Islet precursor cell (in vitro differentiated cells): ENCODE data around the gene EIF5B.
"Not testable (repeated sequence)": the region's sequence is repeated elsewhere in the genome, so short reads cannot be mapped to it uniquely, and the experiment has no call there.

Experiments used
- DNase-seq: peaks from one replicate; pipeline ENCODE4 v3.0.0-alpha.2; 2018

Gene EIF5B

GRCh38 chr2:99337113-99338028 is at the start of gene EIF5B:
EIF5B (plus strand) TSS chr2:99337389; CDS start chr2:99337555, 166 bp downstream.
- peak; percentile 98 for DNase-seq

- no peak for DNase-seq
These were observed 39.2 kb upstream of the EIF5B start for GRCh38 chr2:99297994-99298393.

- DNase-seq: no peak
These were observed 37.6 kb upstream of the EIF5B start for GRCh38 chr2:99299580-99299979.

- not testable (repeated sequence) for DNase-seq
These were observed 36.1 kb upstream of the EIF5B start, which contains the start of gene LYG1 for GRCh38 chr2:99301097-99301496. LYG1 (minus strand) TSS chr2:99301197; CDS start chr2:99295670, 5,527 bp downstream.

GRCh38 chr2:99317161-99317872 is 19.9 kb upstream of the EIF5B start:
- DNase-seq: peak; percentile 57

GRCh38 chr2:99317873-99318200 is 19.4 kb upstream of the EIF5B start:
- DNase-seq: not testable (repeated sequence)

GRCh38 chr2:99325384-99325783 is 11.8 kb upstream of the EIF5B start:
- DNase-seq: no peak

GRCh38 chr2:99335911-99336803 is 1.0 kb upstream of the EIF5B start, which contains the start of gene TXNDC9:
TXNDC9 (minus strand) TSS chr2:99336333; CDS start chr2:99333210, 3,123 bp downstream.
- DNase-seq: peak; percentile 100

GRCh38 chr2:99336804-99337112 is 431 bp upstream of the EIF5B start:
- no peak for DNase-seq

GRCh38 chr2:99338029-99338585 is 918 bp downstream of the EIF5B start:
- DNase-seq: no peak

GRCh38 chr2:99340669-99341236 is 3.6 kb downstream of the EIF5B start:
- peak; percentile 51 for DNase-seq

GRCh38 chr2:99342536-99342935 is 5.3 kb downstream of the EIF5B start:
- no peak for DNase-seq

- peak; percentile 49 for DNase-seq
These were observed 8.3 kb downstream of the EIF5B start for GRCh38 chr2:99345446-99345845.

GRCh38 chr2:99346218-99346617 is 9.0 kb downstream of the EIF5B start:
- DNase-seq: no peak

- no peak for DNase-seq
These were observed 11.0 kb downstream of the EIF5B start for GRCh38 chr2:99348173-99348572.

- no peak for DNase-seq
These were observed 13.0 kb downstream of the EIF5B start for GRCh38 chr2:99350194-99350593.

GRCh38 chr2:99354070-99354469 is 16.9 kb downstream of the EIF5B start:
- no peak for DNase-seq

- not testable (repeated sequence) for DNase-seq
These were observed 17.6 kb downstream of the EIF5B start for GRCh38 chr2:99354825-99355224.

GRCh38 chr2:99356853-99357252 is 19.7 kb downstream of the EIF5B start:
- DNase-seq: no peak

GRCh38 chr2:99365661-99366060 is 28.5 kb downstream of the EIF5B start:
- no peak for DNase-seq

- not testable (repeated sequence) for DNase-seq
These were observed 31.7 kb downstream of the EIF5B start for GRCh38 chr2:99368854-99369253.

- no peak for DNase-seq
These were observed 36.0 kb downstream of the EIF5B start for GRCh38 chr2:99373144-99373543.
